Lower lobe of right lung (tissue), 2 donors: ENCODE measurements around the gene PRICKLE4. TPM values are rescaled to one million over a fixed set of nuclear protein-coding genes. Genes with fewer than 3 reads are reported as not detected.
A peak's percentile ranks its signal among the peaks of the same experiment; 100 is the strongest.

Source experiments
- ATAC-seq, 2 donors: fragments of 200-7000 bp; cut with Tn5 transposase; one replicate each; pipeline ENCODE4 v1.9.1; 2020 to 2022; ENCODE audit warnings: mild to moderate bottlenecking in 2 of 2, moderate library complexity in 2 of 2
- DNase-seq: peaks from one replicate; pipeline ENCODE4 v3.0.0-alpha.2; 2020
- H3K27ac ChIP-seq: fragments of 200-600 bp; one replicate; pipeline ENCODE4 v1.8.0; 2022
- H3K27me3 ChIP-seq: fragments of 200-600 bp; one replicate; pipeline ENCODE4 v1.8.0; 2022; ENCODE audit warnings: low read depth
- H3K36me3 ChIP-seq: fragments of 200-600 bp; one replicate; pipeline ENCODE4 v1.8.0; 2022; ENCODE audit warnings: mild to moderate bottlenecking
- H3K4me1 ChIP-seq: fragments of 200-600 bp; one replicate; pipeline ENCODE4 v1.8.0; 2022
- H3K4me3 ChIP-seq: fragments of 200-600 bp; one replicate; pipeline ENCODE4 v1.8.0; 2022; ENCODE audit warnings: mild to moderate bottlenecking
- H3K9me3 ChIP-seq: fragments of 200-600 bp; one replicate; pipeline ENCODE4 v1.8.0; 2022
- CTCF ChIP-seq: fragments of 200-600 bp; IDR thresholded peaks from one replicate; pipeline ENCODE4 v1.8.0; 2022; ENCODE audit warnings: antibody characterized with exemption, mild to moderate bottlenecking
- intact Hi-C: fragments of 100-400 bp; cut with DNase I; formaldehyde crosslinking; loops from one replicate; pipeline ENCODE4 v1.11.0; 2022
- total RNA-seq: library from RNA; stranded (reverse); fragmentation: NEBNext Ultra II Directional; extraction: Animal tissue kit (Norgen Biotek cat#: 25700); gene quantifications from one replicate; pipeline ENCODE4 v1.2.1, GENCODE V29; 2021
- donor health status: DM: no; HTN: yes; CAD: no; lungs with severe emphysema.

The PRICKLE4 gene
- total RNA-seq, 1 donor from 2014 or later: 12.1 TPM

- Histone ChIP-seq H3K27ac (peak overlapping the region; percentile 97), H3K4me1 (peaks cover 47% of the 10 kb centered on the region), H3K27me3 (no peaks in the 10 kb centered on the region), H3K36me3 (no peaks in the 10 kb centered on the region), H3K4me3 (peak overlapping the region; percentile 88), H3K9me3 (no peaks in the 10 kb centered on the region)
- intact Hi-C loops: no loop called here
- TF ChIP-seq CTCF: no peak
- DNase-seq (peak; percentile 86), ATAC-seq (peak; percentile 72 to 80)
These were observed 46.6 kb upstream of the PRICKLE4 start for GRCh38 chr6:41733707-41734665.

GRCh38 chr6:41734666-41735426 is 45.7 kb upstream of the PRICKLE4 start:
- intact Hi-C loops: no loop called here
- Histone ChIP-seq H3K4me3 (peak overlapping the region; percentile 88), H3K36me3 (no peaks in the 10 kb centered on the region), H3K4me1 (peaks cover 45% of the 10 kb centered on the region), H3K27me3 (no peaks in the 10 kb centered on the region), H3K27ac (peak overlapping the region; percentile 97), H3K9me3 (no peaks in the 10 kb centered on the region)
- peak; percentile 86 for DNase-seq
- no peak for TF ChIP-seq CTCF
- peak; percentile 80 to 82 for ATAC-seq

GRCh38 chr6:41735427-41736185 is 45.0 kb upstream of the PRICKLE4 start, which contains the start of gene TFEB:
Gene TFEB (minus strand): TSS chr6:41735608. CDS start chr6:41691213, 44,395 bp downstream.
- peak; percentile 83 for TF ChIP-seq CTCF
- H3K4me3 ChIP-seq: peak within 1 kb of the TSS; percentile 88
- no peaks in the 10 kb centered on the region for H3K27me3 ChIP-seq
- H3K9me3 ChIP-seq: no peaks in the 10 kb centered on the region
- intact Hi-C loops: no loop called here
- peaks cover 38% of the 10 kb centered on the region for H3K4me1 ChIP-seq
- peak; percentile 68 to 86 for ATAC-seq
- no peaks in the 10 kb centered on the region for H3K36me3 ChIP-seq
- H3K27ac ChIP-seq: peak within 1 kb of the TSS; percentile 97
- peak; percentile 98 for DNase-seq

GRCh38 chr6:41736186-41736733 is 44.3 kb upstream of the PRICKLE4 start:
- Histone ChIP-seq H3K36me3 (no peaks in the 10 kb centered on the region), H3K27me3 (no peaks in the 10 kb centered on the region), H3K9me3 (no peaks in the 10 kb centered on the region), H3K4me1 (peaks cover 31% of the 10 kb centered on the region), H3K27ac (peak overlapping the region; percentile 97), H3K4me3 (peak overlapping the region; percentile 88)
- TF ChIP-seq CTCF: no peak
- DNase-seq (peak; percentile 31), ATAC-seq (no peak)
- intact Hi-C loops: no loop called here
